Ishikawa (cell line): ENCODE results near the gene GCLM.

Experiments
- CEBPB ChIP-seq: IDR thresholded peaks from 2 replicates; pipeline ENCODE4 v1.6.1; 2012
- CREB1 ChIP-seq: IDR thresholded peaks from 2 replicates; pipeline ENCODE4 v1.6.1; 2012; ENCODE audit warnings: low read depth
- EGR1 ChIP-seq: IDR thresholded peaks from 2 replicates; pipeline ENCODE4 v1.6.1; 2012
- EP300 ChIP-seq: IDR thresholded peaks from 2 replicates; pipeline ENCODE4 v1.6.1; 2012; ENCODE audit warnings: borderline replicate concordance
- NFIC ChIP-seq: IDR thresholded peaks from 2 replicates; pipeline ENCODE4 v1.6.1; 2012
- RAD21 ChIP-seq: IDR thresholded peaks from 2 replicates; pipeline ENCODE4 v1.6.1; 2012; ENCODE audit warnings: low read depth
- TF ChIP-seq, protein P1 (sequence below): IDR thresholded peaks from 2 replicates; pipeline ENCODE4 v1.6.1; 2012; ENCODE audit warnings: low read depth, mild to moderate bottlenecking
- TF ChIP-seq, protein P2 (sequence below): IDR thresholded peaks from 2 replicates; pipeline ENCODE4 v1.6.1; 2012

DNA sequence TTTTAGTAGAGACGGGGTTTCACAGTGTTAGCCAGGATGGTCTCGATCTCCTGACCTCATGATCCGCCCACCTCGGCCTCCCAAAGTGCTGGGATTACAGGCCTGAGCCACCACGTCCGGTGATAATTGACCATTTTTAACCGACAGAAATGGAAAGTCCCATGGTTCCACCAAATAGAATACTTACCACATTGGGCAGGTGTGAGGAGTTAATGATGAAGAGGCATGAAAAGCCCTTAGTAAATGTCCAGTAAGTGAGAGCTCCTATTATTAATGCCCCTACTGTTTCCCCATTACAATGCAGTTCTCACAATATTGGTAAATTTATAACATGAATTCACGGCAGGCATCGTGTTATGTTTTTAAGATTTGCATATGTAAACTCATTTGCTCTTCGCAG is 8.1 kb upstream of the GCLM start:
- TF ChIP-seq RAD21 = no peak
- TF ChIP-seq CEBPB = no peak
- no peak for TF ChIP-seq NFIC
- TF ChIP-seq, protein P1, sequence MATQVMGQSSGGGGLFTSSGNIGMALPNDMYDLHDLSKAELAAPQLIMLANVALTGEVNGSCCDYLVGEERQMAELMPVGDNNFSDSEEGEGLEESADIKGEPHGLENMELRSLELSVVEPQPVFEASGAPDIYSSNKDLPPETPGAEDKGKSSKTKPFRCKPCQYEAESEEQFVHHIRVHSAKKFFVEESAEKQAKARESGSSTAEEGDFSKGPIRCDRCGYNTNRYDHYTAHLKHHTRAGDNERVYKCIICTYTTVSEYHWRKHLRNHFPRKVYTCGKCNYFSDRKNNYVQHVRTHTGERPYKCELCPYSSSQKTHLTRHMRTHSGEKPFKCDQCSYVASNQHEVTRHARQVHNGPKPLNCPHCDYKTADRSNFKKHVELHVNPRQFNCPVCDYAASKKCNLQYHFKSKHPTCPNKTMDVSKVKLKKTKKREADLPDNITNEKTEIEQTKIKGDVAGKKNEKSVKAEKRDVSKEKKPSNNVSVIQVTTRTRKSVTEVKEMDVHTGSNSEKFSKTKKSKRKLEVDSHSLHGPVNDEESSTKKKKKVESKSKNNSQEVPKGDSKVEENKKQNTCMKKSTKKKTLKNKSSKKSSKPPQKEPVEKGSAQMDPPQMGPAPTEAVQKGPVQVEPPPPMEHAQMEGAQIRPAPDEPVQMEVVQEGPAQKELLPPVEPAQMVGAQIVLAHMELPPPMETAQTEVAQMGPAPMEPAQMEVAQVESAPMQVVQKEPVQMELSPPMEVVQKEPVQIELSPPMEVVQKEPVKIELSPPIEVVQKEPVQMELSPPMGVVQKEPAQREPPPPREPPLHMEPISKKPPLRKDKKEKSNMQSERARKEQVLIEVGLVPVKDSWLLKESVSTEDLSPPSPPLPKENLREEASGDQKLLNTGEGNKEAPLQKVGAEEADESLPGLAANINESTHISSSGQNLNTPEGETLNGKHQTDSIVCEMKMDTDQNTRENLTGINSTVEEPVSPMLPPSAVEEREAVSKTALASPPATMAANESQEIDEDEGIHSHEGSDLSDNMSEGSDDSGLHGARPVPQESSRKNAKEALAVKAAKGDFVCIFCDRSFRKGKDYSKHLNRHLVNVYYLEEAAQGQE = no peak
- TF ChIP-seq, protein P2, sequence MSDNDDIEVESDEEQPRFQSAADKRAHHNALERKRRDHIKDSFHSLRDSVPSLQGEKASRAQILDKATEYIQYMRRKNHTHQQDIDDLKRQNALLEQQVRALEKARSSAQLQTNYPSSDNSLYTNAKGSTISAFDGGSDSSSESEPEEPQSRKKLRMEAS = no peak
- TF ChIP-seq EGR1 = no peak
- no peak for TF ChIP-seq EP300
- TF ChIP-seq CREB1 = no peak
